Aorta (tissue), 5 donors: Measurements from ENCODE around the gene ITGB6. TPM values are rescaled to one million over a fixed set of nuclear protein-coding genes. Genes with fewer than 3 reads are reported as not detected.

Experiments used
- ATAC-seq: fragments of 200-7000 bp; cut with Tn5 transposase; one replicate; pipeline ENCODE4 v1.9.1; 2022; ENCODE audit warnings: moderate library complexity; ENCODE audit not compliant: low FRiP score
- DNase-seq, 2 donors: peaks; one replicate each; pipeline ENCODE4 v3.0.0-alpha.2; 2020
- H3K27ac ChIP-seq, 2 donors: one replicate each; pipeline ENCODE4 v1.5.1; 2013; ENCODE audit warnings: low read length in 2 of 2, mild to moderate bottlenecking in 2 of 2, moderate library complexity in 2 of 2, control low read depth in 1 of 2, inconsistent platforms in 1 of 2, low read depth in 1 of 2
- H3K27me3 ChIP-seq, 2 donors: one replicate each; pipeline ENCODE4 v1.6.1; 2013; ENCODE audit warnings: control low read depth in 1 of 2, low read length in 1 of 2, mild to moderate bottlenecking in 1 of 2, moderate library complexity in 1 of 2; ENCODE audit not compliant: insufficient read depth in 2 of 2, control insufficient read depth in 1 of 2
- H3K36me3 ChIP-seq, 2 donors: one replicate each; pipeline ENCODE4 v1.6.1; 2013; ENCODE audit warnings: control low read depth in 1 of 2, low read length in 1 of 2, mild to moderate bottlenecking in 1 of 2; ENCODE audit not compliant: insufficient read depth in 2 of 2, control insufficient read depth in 1 of 2
- H3K4me1 ChIP-seq, 2 donors: one replicate each; pipeline ENCODE4 v1.6.1; 2013; ENCODE audit warnings: low read length in 2 of 2, control low read depth in 1 of 2, mild to moderate bottlenecking in 1 of 2, moderate library complexity in 1 of 2; ENCODE audit not compliant: insufficient read depth in 2 of 2, control insufficient read depth in 1 of 2
- H3K4me3 ChIP-seq, 2 donors: one replicate each; pipeline ENCODE4 v1.5.1; 2013; ENCODE audit warnings: low read length in 2 of 2, control low read depth in 1 of 2, mild to moderate bottlenecking in 1 of 2
- H3K9me3 ChIP-seq: one replicate; pipeline ENCODE4 v1.6.1; 2013; ENCODE audit warnings: mild to moderate bottlenecking, low read length; ENCODE audit not compliant: control insufficient read depth
- WGBS, 2 donors: extraction: QIAGEN DNeasy Blood & Tissue Kit; methylation state at CpG; one replicate each; pipeline ENCODE4 v1.1.7; 2013; 5-methylcytosine and 5-hydroxymethylcytosine counted together
- intact Hi-C, 2 donors: fragments of 100-400 bp; cut with DNase I; formaldehyde crosslinking; loops; one replicate each; pipeline versions ENCODE4 v1.14.2 to v1.15.0; 2022
- polyA plus RNA-seq, 2 donors: library from polyadenylated mRNA; stranded (reverse); fragments of 200-250 nt; gene quantifications; one replicate each; pipeline ENCODE4 v1.2.3, GENCODE V29; 2013
- total RNA-seq, 2 donors: library from RNA; stranded (reverse); fragmentation: NEBNext Ultra II Directional; extraction: Animal tissue kit (Norgen Biotek cat#: 25700); gene quantifications; one replicate each; pipeline ENCODE4 v1.2.1, GENCODE V29; 2021
- donor health status: healthy with polysubstance abuse.
- donor health status: Bipolar disorder and iron deficiency.
- donor health status: DM: no; HTN: no; CAD: no.
- donor health status: DM: no; HTN: no; CAD: no.
- donor health status: DM: yes; HTN: yes; CAD: no.

The ITGB6 gene
- total and polyA plus RNA-seq, 4 donors, result 0.18 to 0.88 TPM; not detected in 2

GRCh38 chr2:160141419-160141818 is 58.7 kb downstream of the ITGB6 start:
- H3K4me1 ChIP-seq, result peaks cover 3% of the 10 kb centered on the region in 2 donors
- intact Hi-C loops, result no loop called here
- 15 to 22% methylated on average over 4 of the region's 4 CpGs for WGBS, 2 donors
- H3K27me3 ChIP-seq, result no peaks in the 10 kb centered on the region
- no peaks in the 10 kb centered on the region for H3K9me3 ChIP-seq
- no peaks in the 10 kb centered on the region for H3K36me3 ChIP-seq
- ATAC-seq (no peak), DNase-seq (no peak)
- no peak overlapping the region for H3K4me3 ChIP-seq
- no peak overlapping the region for H3K27ac ChIP-seq

- ATAC-seq, result no peak
- no peak overlapping the region for H3K27ac ChIP-seq
- intact Hi-C loops, result no loop called here
Observed at GRCh38 chr2:160140471-160140870, 59.6 kb downstream of the ITGB6 start.

GRCh38 chr2:160139991-160140390 is 60.1 kb downstream of the ITGB6 start:
- ATAC-seq (no peak), DNase-seq (no peak)
- 43 to 46% methylated on average over 1 of the region's 1 CpG for WGBS, 2 donors
- intact Hi-C loops, result no loop called here
- H3K36me3 ChIP-seq, result no peaks in the 10 kb centered on the region
- H3K9me3 ChIP-seq, result no peaks in the 10 kb centered on the region
- H3K4me1 ChIP-seq, result peaks cover 3% of the 10 kb centered on the region in 2 donors
- H3K27ac ChIP-seq, result no peak overlapping the region
- no peak overlapping the region for H3K4me3 ChIP-seq
- no peaks in the 10 kb centered on the region for H3K27me3 ChIP-seq

More at GRCh38 chr2:160140471-160140870, 59.6 kb downstream of the ITGB6 start:
- H3K4me3 ChIP-seq, result no peak overlapping the region
- 17 to 23% methylated on average over 4 of the region's 4 CpGs for WGBS, 2 donors
- H3K27me3 ChIP-seq, result no peaks in the 10 kb centered on the region
- H3K4me1 ChIP-seq, result peaks cover 3% of the 10 kb centered on the region in 2 donors
- no peaks in the 10 kb centered on the region for H3K9me3 ChIP-seq
- H3K36me3 ChIP-seq, result no peaks in the 10 kb centered on the region
- DNase-seq, result no peak

- ATAC-seq, result no peak
- Histone ChIP-seq H3K36me3 (no peaks in the 10 kb centered on the region), H3K4me3 (no peak overlapping the region), H3K27ac (no peak overlapping the region), H3K27me3 (no peaks in the 10 kb centered on the region), H3K9me3 (no peaks in the 10 kb centered on the region), H3K4me1 (peaks cover 3% of the 10 kb centered on the region in 2 donors)
- intact Hi-C loops, result no loop called here
- no peak for DNase-seq
Observed at GRCh38 chr2:160139350-160139749, 60.7 kb downstream of the ITGB6 start.

- 93 to 98% methylated on average over 1 of the region's 1 CpG for WGBS, 2 donors
- ATAC-seq, result no peak
Observed at GRCh38 chr2:160138406-160138805, 61.7 kb downstream of the ITGB6 start.

GRCh38 chr2:160137464-160137863 is 62.6 kb downstream of the ITGB6 start:
- Histone ChIP-seq H3K36me3 (no peaks in the 10 kb centered on the region), H3K27ac (no peak overlapping the region), H3K4me3 (no peak overlapping the region), H3K9me3 (no peaks in the 10 kb centered on the region), H3K4me1 (peaks cover 3% of the 10 kb centered on the region in 2 donors), H3K27me3 (no peaks in the 10 kb centered on the region)
- no peak for DNase-seq
- 88 to 90% methylated on average over 8 of the region's 8 CpGs for whole genome bisulfite sequencing, 2 donors
- ATAC-seq, result peak; percentile 29
- intact Hi-C loops, result no loop called here

More at GRCh38 chr2:160138406-160138805, 61.7 kb downstream of the ITGB6 start:
- intact Hi-C loops, result no loop called here
- Histone ChIP-seq H3K36me3 (no peaks in the 10 kb centered on the region), H3K4me1 (peaks cover 3% of the 10 kb centered on the region in 2 donors), H3K9me3 (no peaks in the 10 kb centered on the region), H3K4me3 (no peak overlapping the region), H3K27ac (no peak overlapping the region), H3K27me3 (no peaks in the 10 kb centered on the region)
- no peak for DNase-seq

GRCh38 chr2:160132761-160133160 is 67.3 kb downstream of the ITGB6 start:
- ATAC-seq, result no peak
- H3K27ac ChIP-seq, result no peak overlapping the region
- H3K4me1 ChIP-seq, result no peaks in the 10 kb centered on the region
- DNase-seq, result no peak
- WGBS, 2 donors, result 95 to 96% methylated on average over 3 of the region's 3 CpGs
- H3K27me3 ChIP-seq, result no peaks in the 10 kb centered on the region
- H3K36me3 ChIP-seq, result no peaks in the 10 kb centered on the region
- intact Hi-C loops, result no loop called here
- H3K4me3 ChIP-seq, result no peak overlapping the region
- H3K9me3 ChIP-seq, result no peaks in the 10 kb centered on the region

GRCh38 chr2:160126756-160127155 is 73.3 kb downstream of the ITGB6 start:
- no peaks in the 10 kb centered on the region for H3K36me3 ChIP-seq
- H3K27ac ChIP-seq, result no peak overlapping the region
- H3K4me3 ChIP-seq, result no peak overlapping the region
- intact Hi-C loops, result no loop called here
- no peaks in the 10 kb centered on the region for H3K4me1 ChIP-seq
- H3K27me3 ChIP-seq, result no peaks in the 10 kb centered on the region
- 87 to 93% methylated on average over 2 of the region's 2 CpGs for WGBS, 2 donors
- DNase-seq (no peak), ATAC-seq (no peak)
- no peaks in the 10 kb centered on the region for H3K9me3 ChIP-seq

GRCh38 chr2:160126315-160126714 is 73.8 kb downstream of the ITGB6 start:
- Histone ChIP-seq H3K4me3 (no peak overlapping the region), H3K36me3 (no peaks in the 10 kb centered on the region), H3K4me1 (no peaks in the 10 kb centered on the region), H3K27ac (no peak overlapping the region), H3K9me3 (no peaks in the 10 kb centered on the region), H3K27me3 (no peaks in the 10 kb centered on the region)
- intact Hi-C loops, result no loop called here
- no peak for ATAC-seq
- no peak for DNase-seq
- whole genome bisulfite sequencing, 2 donors, result 91 to 94% methylated on average over 12 of the region's 12 CpGs
